GM18873 (cell line): ENCODE measurements around the gene SLC35E1.

Experiments used
- ATAC-seq: cut with Tn5 transposase; IDR thresholded peaks from one replicate; pipeline ENCODE4 v1.9.1; 2021; ENCODE audit warnings: mild to moderate bottlenecking, moderate library complexity, moderate number of reproducible peaks; ENCODE audit not compliant: unreplicated experiment, low FRiP score

Gene SLC35E1

GRCh38 chr19:16572332-16573211 lies at the start of gene SLC35E1:
SLC35E1 (minus strand) TSS chr19:16572415; CDS start chr19:16572364, 51 bp downstream.
- ATAC-seq = peak; percentile 68

DNA sequence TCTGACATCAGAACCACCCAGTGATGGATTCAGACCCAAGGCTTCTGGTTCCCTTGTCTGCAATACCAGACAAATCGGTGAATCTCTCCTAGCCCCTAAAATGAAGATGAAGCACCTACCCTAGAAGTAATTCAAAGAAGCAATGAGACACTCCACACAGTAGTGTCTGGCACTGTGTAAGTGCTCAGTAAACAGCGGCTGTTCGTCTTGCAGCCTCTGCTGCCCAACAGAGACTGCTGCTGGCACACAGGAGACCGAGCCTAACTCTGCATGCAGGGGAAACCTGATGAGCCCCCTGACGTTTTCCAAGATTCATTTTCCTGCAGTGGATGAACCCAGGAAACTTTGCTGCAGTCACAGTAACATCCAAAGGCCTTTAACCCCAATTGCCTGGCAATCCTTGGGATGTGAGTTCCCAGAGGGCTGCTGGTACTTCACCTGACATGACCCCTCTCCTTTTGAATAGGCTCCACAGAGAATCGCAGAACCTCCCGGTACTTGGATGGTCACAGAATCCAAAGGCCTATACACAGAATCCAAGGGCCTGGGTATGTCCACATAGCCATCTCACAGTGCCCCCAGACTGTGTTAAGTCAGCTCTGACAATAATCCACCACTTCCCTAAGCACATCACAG lies 49.1 kb upstream of the SLC35E1 start:
- ATAC-seq = no peak

DNA sequence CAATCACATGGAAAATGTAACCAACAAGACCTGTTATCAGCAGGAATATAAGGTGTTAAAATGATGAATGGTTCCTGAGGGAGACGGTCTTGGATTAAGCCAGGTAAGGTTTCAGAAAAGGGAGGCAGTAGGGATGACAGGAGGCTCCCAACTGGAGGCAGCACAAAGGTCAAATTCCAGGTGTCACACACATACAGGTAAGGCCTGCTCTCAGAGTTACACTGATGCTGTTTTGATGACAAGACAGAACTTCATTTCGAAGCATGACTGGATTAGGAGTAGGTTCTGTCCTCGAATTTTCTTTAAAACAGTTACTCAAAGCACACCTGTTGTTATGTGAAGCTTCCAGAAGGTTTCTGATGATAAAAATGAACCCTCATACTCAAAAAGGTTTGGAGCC lies 48.4 kb upstream of the SLC35E1 start:
- no peak for ATAC-seq

DNA sequence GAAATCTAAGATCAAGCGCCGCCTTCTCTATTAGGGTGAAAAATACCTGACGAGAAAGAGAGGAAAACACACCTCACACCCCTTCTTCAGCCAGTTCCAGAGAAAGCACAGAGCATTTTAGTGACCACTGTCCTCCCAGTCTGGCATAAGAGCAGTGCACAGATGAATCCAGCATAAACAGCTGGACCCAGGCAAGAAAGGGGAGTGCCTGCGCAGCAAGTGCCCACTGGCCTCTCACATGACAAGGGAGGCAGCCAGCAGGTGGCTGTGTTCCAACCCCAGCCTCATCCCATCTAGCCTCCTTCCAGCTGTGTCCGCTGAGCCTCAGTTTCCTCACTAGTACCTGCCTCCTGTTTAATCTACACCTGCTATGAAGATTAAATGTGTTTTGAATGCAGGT lies 47.8 kb upstream of the SLC35E1 start:
- ATAC-seq = no peak

DNA sequence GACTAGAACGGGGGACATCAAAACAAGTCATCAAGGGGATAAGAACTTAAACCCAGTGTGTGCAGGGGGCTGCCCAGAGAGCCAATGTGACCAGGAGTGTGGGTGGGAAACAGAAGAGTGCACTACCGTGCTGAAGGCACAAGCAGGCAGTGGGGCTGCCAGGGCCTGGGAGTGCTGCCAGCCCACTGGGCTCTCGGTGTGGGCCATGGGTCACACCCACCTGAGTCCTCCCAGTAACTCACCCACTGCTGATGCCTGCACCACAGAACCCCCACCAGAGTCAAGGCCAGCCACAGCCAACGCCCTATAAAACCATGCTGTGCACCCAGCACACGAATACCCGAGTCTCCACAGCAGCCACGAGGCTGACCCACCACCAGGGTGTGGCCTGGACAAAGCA lies 47.2 kb upstream of the SLC35E1 start:
- no peak for ATAC-seq

DNA sequence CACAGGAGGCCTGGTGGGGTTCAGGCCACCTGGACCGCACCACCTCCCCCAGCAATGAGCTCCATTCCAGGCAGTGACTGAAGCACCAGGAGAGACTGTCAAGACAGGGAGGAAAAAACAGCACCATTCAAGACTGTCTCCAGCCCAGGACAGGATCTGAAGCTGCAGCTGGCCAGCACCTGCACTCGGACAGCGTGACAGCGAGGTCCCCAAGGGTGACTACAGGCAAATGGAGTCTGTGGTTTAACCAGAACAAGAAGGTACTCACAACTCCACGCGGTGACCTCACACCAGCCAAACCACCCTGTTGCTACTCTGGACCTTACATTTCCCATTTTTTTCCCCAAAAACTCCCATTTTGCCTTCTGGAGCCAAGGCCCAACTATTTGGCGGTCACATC lies 46.0 kb upstream of the SLC35E1 start:
- ATAC-seq = no peak

- no peak for ATAC-seq
Measured at GRCh38 chr19:16615808-16616207, 43.6 kb upstream of the SLC35E1 start.

- ATAC-seq = no peak
Measured at GRCh38 chr19:16614941-16615340, 42.7 kb upstream of the SLC35E1 start.

- no peak for ATAC-seq
Measured at GRCh38 chr19:16613841-16614240, 41.6 kb upstream of the SLC35E1 start.

- ATAC-seq = no peak
Measured at GRCh38 chr19:16612636-16613035, 40.4 kb upstream of the SLC35E1 start.

- no peak for ATAC-seq
Measured at GRCh38 chr19:16611121-16611520, 38.9 kb upstream of the SLC35E1 start.

- ATAC-seq = no peak
Measured at GRCh38 chr19:16609511-16610200, 37.4 kb upstream of the SLC35E1 start.

GRCh38 chr19:16608290-16608739 lies 36.1 kb upstream of the SLC35E1 start:
- ATAC-seq = no peak

DNA sequence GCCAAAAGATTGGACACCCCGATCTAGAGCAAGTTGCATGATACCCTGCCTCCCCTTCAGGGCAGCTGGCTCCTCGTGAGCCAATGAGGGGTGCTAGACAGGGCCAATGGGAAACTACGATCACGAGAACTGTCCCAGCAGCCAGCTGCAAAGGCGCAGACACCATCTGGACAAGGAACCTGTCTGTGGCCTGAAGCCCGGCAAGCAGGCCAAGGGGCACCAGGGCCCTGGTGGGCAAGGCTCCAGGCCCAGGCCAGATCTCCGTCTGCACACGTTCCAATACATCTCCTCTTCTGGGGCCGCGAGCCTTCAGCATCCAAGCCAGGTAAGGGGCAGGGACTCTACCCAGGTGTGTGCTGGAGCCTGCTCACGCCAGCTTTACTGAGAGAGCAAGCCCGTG lies 35.6 kb upstream of the SLC35E1 start:
- no peak for ATAC-seq

DNA sequence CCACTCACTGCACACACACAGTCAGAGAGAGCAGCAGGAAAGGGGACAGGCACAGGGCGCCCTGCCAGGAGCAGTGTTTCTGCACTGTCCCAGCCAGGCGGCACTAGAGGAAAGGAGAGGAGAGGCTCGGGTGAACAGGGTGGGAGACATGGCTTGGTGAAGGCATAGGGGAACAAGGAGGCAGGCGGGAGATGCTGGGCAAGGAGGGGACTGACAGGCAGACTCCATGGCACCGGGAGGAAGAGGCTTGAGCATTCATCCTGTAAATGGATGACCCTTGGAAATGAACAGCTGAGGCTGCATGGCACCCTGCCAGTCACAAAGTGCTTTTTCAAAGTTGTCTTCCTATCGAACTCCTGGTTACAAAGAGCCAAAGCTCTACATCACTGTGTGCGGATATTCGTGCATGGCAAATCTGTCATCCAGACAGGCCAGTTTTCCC lies 33.4 kb upstream of the SLC35E1 start:
- no peak for ATAC-seq

DNA sequence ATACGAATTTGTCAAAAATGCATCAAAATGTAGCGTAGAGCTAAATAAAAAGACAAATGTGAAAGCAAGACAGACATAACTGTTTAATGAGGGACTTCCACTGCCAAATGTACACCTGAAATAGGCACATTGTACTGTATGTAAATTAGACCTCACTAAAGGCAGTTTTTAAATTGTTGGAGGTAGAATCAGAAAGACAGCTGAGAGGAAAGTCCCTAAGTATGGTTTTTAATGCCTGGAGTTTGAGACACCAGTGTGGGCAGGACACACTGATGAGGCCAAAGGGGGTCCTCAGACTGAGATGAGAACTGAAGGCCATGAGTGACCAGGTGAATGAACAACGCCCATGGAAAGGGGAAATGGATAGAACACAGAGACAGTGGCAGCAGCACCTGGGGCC lies 32.9 kb upstream of the SLC35E1 start:
- ATAC-seq = no peak

DNA sequence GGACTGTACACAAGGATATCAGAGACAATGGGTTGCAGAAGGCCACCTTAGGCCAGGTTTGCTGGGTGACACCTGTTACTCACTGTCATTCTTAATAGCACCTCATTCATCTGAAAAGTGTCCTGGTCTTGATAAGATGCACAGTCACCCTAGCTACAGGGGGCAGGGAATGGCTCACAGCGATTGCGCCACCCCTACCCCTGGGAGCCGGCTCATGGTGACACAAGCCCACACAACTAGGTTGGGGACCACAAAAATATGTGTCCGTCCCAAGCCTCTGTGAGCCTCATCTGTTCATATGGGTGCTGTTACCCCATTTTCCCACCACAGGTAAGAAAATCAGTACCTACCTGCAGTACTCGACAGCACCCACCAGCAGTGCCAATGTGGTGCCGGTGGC lies 32.4 kb upstream of the SLC35E1 start:
- ATAC-seq = no peak

GRCh38 chr19:16603090-16603489 lies 30.9 kb upstream of the SLC35E1 start:
- ATAC-seq = no peak

- ATAC-seq = no peak
Measured at GRCh38 chr19:16601378-16602052, 29.3 kb upstream of the SLC35E1 start.

GRCh38 chr19:16600824-16601223 lies 28.6 kb upstream of the SLC35E1 start:
- no peak for ATAC-seq
